ENCODE measurements around the gene MRM1. TPM values are rescaled to one million over a fixed set of nuclear protein-coding genes. Genes with fewer than 3 reads are reported as not detected.

Gene MRM1
- total and polyA plus RNA-seq, 2 experiments from 2014 or later, result 7.6 to 20.4 TPM

- Histone ChIP-seq H3K79me2 (replicated peaks; ENCODE audit: insufficient read depth) (no peaks in the 10 kb centered on the region), H2AFZ (no peak overlapping the region), H3K27me3 (ENCODE audit: insufficient read depth) (no peaks in the 10 kb centered on the region), H3K36me3 (ENCODE audit: insufficient read depth) (no peaks in the 10 kb centered on the region), H3F3A (replicated peaks; ENCODE audit: low read depth) (peaks cover 10% of the 10 kb centered on the region; the same call in 1 of the 2 replicates), H3K27ac (ENCODE audit: low read depth) (no peak overlapping the region), H3K4me3 (no peak overlapping the region), H3K4me2 (peak overlapping the region; percentile 43; the same call in 1 of the 2 replicates), H4K20me1 (replicated peaks; ENCODE audit: insufficient read depth) (peaks cover 8% of the 10 kb centered on the region; the same call in 1 of the 2 replicates), H3K9me2 (ENCODE audit: insufficient read depth) (no peaks in the 10 kb centered on the region), H3K4me1 (ENCODE audit: insufficient read depth) (peaks cover 31% of the 10 kb centered on the region)
- ATAC-seq, result 0 out of 3 replicates have a peak, but pooled peaks have one; percentile 5
- TF ChIP-seq ZNF114 (CRISPR knock-in tag; IDR thresholded peaks at IDR 0.05), result no peak
- no peak for TF ChIP-seq JUNB (IDR thresholded peaks at IDR 0.05; ENCODE audit: unreplicated experiment)
- TF ChIP-seq ZNF331 (CRISPR knock-in tag; IDR thresholded peaks at IDR 0.05; ENCODE audit: low read depth), result no peak
- no peak for TF ChIP-seq EZH2phosphoT487 (IDR thresholded peaks at IDR 0.05; ENCODE audit: unreplicated experiment)
- TF ChIP-seq ETS1 (IDR thresholded peaks at IDR 0.05), result no peak
- TF ChIP-seq STAT1 (IDR thresholded peaks at IDR 0.05; ENCODE audit: unreplicated experiment), result no peak
- Mint-ChIP-seq H3K27me3 (ENCODE audit: insufficient read depth, low read depth, poor library complexity) (peaks cover 17% of the 10 kb centered on the region), H3K27ac (no peak overlapping the region), H3K4me1 (peaks cover 37% of the 10 kb centered on the region), H3K9me3 (no peaks in the 10 kb centered on the region; the same call in 2 of the 3 replicates), H3K4me3 (no peak overlapping the region), H3K36me3 (ENCODE audit: low read depth) (peaks cover 9% of the 10 kb centered on the region)
- DNase-seq (ENCODE audit: low spot score), result no peak
Measured at GRCh38 chr17:36613155-36613554, 11.8 kb downstream of the MRM1 start.

DNA sequence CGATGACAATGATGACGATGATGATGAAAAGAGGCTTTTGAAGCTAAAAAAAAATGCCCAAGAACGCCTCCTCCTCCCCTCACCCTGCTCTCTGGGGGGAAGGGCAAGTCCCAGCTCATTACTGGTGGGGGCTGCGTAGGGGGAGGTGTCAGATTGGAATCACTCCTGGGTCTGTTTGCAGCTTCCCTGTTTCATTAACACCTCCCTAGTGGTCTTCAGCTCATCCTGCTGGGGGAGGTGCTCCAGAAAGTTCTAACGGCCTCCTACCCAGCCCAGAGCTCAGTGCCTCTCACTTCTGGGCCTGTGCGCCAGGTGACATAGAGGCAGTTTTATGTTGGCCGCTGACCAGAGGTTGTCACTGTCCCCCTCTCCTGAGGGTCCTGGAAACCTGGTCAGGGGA is 12.7 kb downstream of the MRM1 start:
- peaks cover 37% of the 10 kb centered on the region for H3K4me1 Mint-ChIP-seq
- no peak overlapping the region for H3K4me3 ChIP-seq
- H3K27ac ChIP-seq (ENCODE audit: low read depth), result no peak overlapping the region
- no peak for DNase-seq (ENCODE audit: low spot score)
- peaks cover 9% of the 10 kb centered on the region; the same call in 2 of the 3 replicates for H3K36me3 Mint-ChIP-seq (ENCODE audit: low read depth)
- H3K27me3 Mint-ChIP-seq (ENCODE audit: insufficient read depth, low read depth, poor library complexity), result peaks cover 17% of the 10 kb centered on the region
- ATAC-seq, result no peak
- H3K4me1 ChIP-seq (ENCODE audit: insufficient read depth), result peaks cover 25% of the 10 kb centered on the region
- peaks cover 4% of the 10 kb centered on the region; the same call in 1 of the 2 replicates for H3F3A ChIP-seq (replicated peaks; ENCODE audit: low read depth)
- H3K9me2 ChIP-seq (ENCODE audit: insufficient read depth), result no peaks in the 10 kb centered on the region
- no peaks in the 10 kb centered on the region for H3K79me2 ChIP-seq (replicated peaks; ENCODE audit: insufficient read depth)
- H3K27ac Mint-ChIP-seq, result no peak overlapping the region
- H3K4me3 Mint-ChIP-seq, result no peak overlapping the region; the same call in 2 of the 3 replicates
- H2AFZ ChIP-seq, result no peak overlapping the region
- no peaks in the 10 kb centered on the region for H3K36me3 ChIP-seq (ENCODE audit: insufficient read depth)
- 0 out of 2 replicates have a peak overlapping the region, but pooled peaks have one; percentile 43 for H3K4me2 ChIP-seq
- H4K20me1 ChIP-seq (replicated peaks; ENCODE audit: insufficient read depth), result peaks cover 3% of the 10 kb centered on the region; the same call in 1 of the 2 replicates
- no peaks in the 10 kb centered on the region for H3K27me3 ChIP-seq (ENCODE audit: insufficient read depth)
- H3K9me3 Mint-ChIP-seq, result no peaks in the 10 kb centered on the region; the same call in 2 of the 3 replicates
- TF ChIP-seq, protein P1, sequence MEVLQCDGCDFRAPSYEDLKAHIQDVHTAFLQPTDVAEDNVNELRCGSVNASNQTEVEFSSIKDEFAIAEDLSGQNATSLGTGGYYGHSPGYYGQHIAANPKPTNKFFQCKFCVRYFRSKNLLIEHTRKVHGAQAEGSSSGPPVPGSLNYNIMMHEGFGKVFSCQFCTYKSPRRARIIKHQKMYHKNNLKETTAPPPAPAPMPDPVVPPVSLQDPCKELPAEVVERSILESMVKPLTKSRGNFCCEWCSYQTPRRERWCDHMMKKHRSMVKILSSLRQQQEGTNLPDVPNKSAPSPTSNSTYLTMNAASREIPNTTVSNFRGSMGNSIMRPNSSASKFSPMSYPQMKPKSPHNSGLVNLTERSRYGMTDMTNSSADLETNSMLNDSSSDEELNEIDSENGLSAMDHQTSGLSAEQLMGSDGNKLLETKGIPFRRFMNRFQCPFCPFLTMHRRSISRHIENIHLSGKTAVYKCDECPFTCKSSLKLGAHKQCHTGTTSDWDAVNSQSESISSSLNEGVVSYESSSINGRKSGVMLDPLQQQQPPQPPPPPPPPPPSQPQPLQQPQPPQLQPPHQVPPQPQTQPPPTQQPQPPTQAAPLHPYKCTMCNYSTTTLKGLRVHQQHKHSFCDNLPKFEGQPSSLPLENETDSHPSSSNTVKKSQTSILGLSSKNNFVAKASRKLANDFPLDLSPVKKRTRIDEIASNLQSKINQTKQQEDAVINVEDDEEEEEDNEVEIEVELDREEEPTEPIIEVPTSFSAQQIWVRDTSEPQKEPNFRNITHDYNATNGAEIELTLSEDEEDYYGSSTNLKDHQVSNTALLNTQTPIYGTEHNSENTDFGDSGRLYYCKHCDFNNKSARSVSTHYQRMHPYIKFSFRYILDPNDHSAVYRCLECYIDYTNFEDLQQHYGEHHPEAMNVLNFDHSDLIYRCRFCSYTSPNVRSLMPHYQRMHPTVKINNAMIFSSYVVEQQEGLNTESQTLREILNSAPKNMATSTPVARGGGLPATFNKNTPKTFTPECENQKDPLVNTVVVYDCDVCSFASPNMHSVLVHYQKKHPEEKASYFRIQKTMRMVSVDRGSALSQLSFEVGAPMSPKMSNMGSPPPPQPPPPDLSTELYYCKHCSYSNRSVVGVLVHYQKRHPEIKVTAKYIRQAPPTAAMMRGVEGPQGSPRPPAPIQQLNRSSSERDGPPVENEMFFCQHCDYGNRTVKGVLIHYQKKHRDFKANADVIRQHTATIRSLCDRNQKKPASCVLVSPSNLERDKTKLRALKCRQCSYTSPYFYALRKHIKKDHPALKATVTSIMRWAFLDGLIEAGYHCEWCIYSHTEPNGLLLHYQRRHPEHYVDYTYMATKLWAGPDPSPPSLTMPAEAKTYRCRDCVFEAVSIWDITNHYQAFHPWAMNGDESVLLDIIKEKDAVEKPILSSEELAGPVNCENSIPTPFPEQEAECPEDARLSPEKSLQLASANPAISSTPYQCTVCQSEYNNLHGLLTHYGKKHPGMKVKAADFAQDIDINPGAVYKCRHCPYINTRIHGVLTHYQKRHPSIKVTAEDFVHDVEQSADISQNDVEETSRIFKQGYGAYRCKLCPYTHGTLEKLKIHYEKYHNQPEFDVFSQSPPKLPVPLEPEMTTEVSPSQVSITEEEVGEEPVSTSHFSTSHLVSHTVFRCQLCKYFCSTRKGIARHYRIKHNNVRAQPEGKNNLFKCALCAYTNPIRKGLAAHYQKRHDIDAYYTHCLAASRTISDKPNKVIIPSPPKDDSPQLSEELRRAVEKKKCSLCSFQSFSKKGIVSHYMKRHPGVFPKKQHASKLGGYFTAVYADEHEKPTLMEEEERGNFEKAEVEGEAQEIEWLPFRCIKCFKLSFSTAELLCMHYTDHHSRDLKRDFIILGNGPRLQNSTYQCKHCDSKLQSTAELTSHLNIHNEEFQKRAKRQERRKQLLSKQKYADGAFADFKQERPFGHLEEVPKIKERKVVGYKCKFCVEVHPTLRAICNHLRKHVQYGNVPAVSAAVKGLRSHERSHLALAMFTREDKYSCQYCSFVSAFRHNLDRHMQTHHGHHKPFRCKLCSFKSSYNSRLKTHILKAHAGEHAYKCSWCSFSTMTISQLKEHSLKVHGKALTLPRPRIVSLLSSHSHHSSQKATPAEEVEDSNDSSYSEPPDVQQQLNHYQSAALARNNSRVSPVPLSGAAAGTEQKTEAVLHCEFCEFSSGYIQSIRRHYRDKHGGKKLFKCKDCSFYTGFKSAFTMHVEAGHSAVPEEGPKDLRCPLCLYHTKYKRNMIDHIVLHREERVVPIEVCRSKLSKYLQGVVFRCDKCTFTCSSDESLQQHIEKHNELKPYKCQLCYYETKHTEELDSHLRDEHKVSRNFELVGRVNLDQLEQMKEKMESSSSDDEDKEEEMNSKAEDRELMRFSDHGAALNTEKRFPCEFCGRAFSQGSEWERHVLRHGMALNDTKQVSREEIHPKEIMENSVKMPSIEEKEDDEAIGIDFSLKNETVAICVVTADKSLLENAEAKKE (CRISPR knock-in tag; IDR thresholded peaks at IDR 0.05), result no peak
- no peak for TF ChIP-seq NANOG (IDR thresholded peaks at IDR 0.05; ENCODE audit: borderline replicate concordance)
- TF ChIP-seq CREB1 (CRISPR knock-in tag; IDR thresholded peaks at IDR 0.05; ENCODE audit: low read depth), result no peak
- no peak for TF ChIP-seq EZH2 (IDR thresholded peaks at IDR 0.05; ENCODE audit: low read depth, unreplicated experiment)
- TF ChIP-seq STAT1 (IDR thresholded peaks at IDR 0.05; ENCODE audit: unreplicated experiment), result no peak
- TF ChIP-seq, protein P2, sequence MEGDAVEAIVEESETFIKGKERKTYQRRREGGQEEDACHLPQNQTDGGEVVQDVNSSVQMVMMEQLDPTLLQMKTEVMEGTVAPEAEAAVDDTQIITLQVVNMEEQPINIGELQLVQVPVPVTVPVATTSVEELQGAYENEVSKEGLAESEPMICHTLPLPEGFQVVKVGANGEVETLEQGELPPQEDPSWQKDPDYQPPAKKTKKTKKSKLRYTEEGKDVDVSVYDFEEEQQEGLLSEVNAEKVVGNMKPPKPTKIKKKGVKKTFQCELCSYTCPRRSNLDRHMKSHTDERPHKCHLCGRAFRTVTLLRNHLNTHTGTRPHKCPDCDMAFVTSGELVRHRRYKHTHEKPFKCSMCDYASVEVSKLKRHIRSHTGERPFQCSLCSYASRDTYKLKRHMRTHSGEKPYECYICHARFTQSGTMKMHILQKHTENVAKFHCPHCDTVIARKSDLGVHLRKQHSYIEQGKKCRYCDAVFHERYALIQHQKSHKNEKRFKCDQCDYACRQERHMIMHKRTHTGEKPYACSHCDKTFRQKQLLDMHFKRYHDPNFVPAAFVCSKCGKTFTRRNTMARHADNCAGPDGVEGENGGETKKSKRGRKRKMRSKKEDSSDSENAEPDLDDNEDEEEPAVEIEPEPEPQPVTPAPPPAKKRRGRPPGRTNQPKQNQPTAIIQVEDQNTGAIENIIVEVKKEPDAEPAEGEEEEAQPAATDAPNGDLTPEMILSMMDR (conservative IDR thresholded peaks at IDR 0.05; ENCODE audit: low read depth in 2 of 2), result no peak
- no peak for TF ChIP-seq EZH2phosphoT487 (IDR thresholded peaks at IDR 0.05; ENCODE audit: unreplicated experiment)
- no peak for TF ChIP-seq POLR2AphosphoS5 (IDR thresholded peaks at IDR 0.05; ENCODE audit: low read depth)
- TF ChIP-seq ZNF331 (CRISPR knock-in tag; IDR thresholded peaks at IDR 0.05; ENCODE audit: low read depth), result no peak
